HAP-1 (cell line): ENCODE data around the gene PABPN1L.
"Not testable (repeated sequence)": the region's sequence is repeated elsewhere in the genome, so short reads cannot be mapped to it uniquely, and the experiment has no call there.

Experiments
- DNase-seq, 2 experiments: peaks; one replicate each; pipeline ENCODE4 v3.0.0-alpha.2; 2016 to 2020; ENCODE audit warnings: low spot score in 2 of 2
- H3K27me3 ChIP-seq: fragments of 250-450 bp; sonication (Bioruptor Pico); 2 replicates; pipeline ENCODE4 v1.5.1; 2020; ENCODE audit warnings: low read depth, mild to moderate bottlenecking, moderate library complexity
- H3K36me3 ChIP-seq: fragments of 250-450 bp; sonication (Bioruptor Pico); replicated peaks from 2 replicates; pipeline ENCODE4 v1.5.1; 2020; ENCODE audit warnings: mild to moderate bottlenecking
- H3K4me1 ChIP-seq: fragments of 250-450 bp; sonication (Bioruptor Pico); 2 replicates; pipeline ENCODE4 v1.5.1; 2020; ENCODE audit warnings: mild to moderate bottlenecking
- H3K4me3 ChIP-seq: fragments of 250-450 bp; sonication (Bioruptor Pico); 2 replicates; pipeline ENCODE4 v1.5.1; 2020; ENCODE audit warnings: mild to moderate bottlenecking, moderate library complexity
- H3K9me3 ChIP-seq: fragments of 250-450 bp; sonication (Bioruptor Pico); 2 replicates; pipeline ENCODE4 v1.5.1; 2020; ENCODE audit warnings: mild to moderate bottlenecking, moderate library complexity
- in situ Hi-C: fragments of 300-500 bp; cut with MboI; formaldehyde crosslinking; loops from 3 replicates; pipeline ENCODE4 v1.14.3; 2020; ENCODE audit warnings: low sequenced_read_pairs, inconsistent platforms, mixed read lengths

Gene PABPN1L

DNA sequence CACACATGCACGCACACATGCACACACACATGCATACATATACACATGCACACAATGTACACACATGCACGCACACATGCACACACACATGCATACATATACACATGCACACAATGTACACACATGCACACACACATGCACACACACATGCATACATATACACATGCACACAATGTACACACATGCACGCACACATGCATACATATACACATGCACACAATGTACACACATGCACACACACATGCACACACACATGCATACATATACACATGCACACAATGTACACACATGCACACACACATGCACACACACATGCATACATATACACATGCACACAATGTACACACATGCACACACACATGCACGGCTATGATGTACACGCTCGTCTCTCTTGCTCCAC lies 27.8 kb upstream of the PABPN1L start:
- in situ Hi-C loops, result not testable (repeated sequence)

DNA sequence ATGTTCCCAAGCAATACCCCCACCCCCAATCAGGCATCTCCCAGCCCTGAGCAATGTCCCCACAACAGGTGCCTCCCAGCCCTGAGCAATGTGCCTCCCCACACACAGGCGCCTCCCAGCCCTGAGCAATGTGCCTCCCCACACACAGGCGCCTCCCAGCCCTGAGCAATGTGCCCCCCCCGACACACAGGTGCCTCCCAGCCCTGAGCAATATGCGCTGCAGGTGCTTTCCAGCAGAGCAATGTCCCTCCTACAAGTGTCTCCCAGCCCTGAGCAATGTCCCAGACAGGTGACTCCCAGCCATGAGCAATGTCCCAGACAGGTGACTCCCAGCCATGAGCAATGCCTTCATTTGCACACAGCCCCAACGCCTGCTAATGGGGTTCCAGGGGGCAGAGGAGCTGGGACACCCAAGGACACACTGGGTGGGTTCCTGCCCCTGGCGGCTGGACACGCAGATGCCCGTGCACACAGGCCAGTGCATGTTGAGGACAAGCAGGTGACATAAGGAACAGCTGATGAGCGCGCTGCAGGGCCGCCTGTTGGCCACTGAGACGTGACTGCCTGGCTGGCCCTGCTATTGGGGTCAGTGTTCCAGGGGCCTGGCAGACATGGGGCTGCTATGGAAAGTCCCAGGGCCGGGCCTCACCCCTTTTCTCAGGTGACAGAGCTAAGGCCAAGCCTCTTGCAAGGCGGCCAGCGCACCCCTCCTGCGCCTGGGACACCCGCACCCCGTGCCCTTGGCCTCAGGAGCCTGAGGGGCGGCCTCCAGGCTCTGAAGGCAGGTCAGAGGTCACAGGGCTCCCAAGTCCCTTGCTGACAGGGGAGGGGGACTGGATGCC lies 26.9 kb upstream of the PABPN1L start:
- DNase-seq, result no peak
- Histone ChIP-seq H3K4me1 (no peaks in the 10 kb centered on the region), H3K36me3 (no peaks in the 10 kb centered on the region), H3K27me3 (no peaks in the 10 kb centered on the region), H3K4me3 (no peak overlapping the region), H3K9me3 (no peaks in the 10 kb centered on the region)
- in situ Hi-C loops, result no loop called here

More for the DNA sequence above, 27.8 kb upstream of the PABPN1L start:
- H3K4me3 ChIP-seq, H3K4me1 ChIP-seq, H3K9me3 ChIP-seq, DNase-seq, H3K27me3 ChIP-seq, H3K36me3 ChIP-seq: not testable (repeated sequence)

DNA sequence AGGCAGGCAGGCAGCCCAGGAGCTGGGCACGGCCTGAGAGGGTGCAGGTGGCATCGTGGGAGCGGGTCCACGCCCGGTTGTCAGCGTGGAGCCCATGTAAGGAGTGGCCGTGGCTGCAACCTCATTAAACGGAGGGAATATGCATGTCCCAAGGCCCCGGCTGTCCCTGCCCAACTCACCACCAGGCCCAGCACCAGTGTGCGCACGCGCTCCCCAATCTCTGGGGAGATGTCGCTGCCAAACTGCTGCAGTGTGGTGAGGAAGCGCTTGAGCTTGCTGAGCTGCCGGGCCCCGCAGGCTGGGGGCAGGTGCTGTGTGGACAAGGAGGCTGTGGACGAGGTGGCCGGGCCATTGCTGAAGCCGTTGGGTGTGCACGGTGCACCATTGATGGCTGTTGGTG lies 25.6 kb upstream of the PABPN1L start:
- DNase-seq, result no peak
- no peak overlapping the region for H3K4me3 ChIP-seq

DNA sequence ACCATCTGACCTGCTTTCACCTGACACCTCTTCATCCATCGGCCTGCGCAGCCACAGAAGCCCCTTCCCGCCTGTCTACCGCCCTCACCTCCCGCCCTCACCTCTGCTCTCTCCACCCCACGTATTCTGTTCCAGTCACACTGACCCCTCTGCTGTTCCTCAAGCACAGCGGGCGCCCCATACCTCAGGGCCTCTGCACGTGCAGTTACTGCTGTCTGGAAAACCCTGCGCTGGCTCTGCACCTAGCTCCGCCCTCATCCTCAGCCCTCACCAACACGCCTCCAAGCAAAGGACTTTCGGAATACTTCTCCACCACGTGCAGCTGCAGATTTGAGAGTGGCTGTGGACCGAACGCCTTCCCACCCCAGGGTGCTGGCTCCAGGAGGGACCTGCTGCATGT lies 24.6 kb upstream of the PABPN1L start:
- H3K36me3 ChIP-seq, result no peaks in the 10 kb centered on the region
- no peaks in the 10 kb centered on the region for H3K9me3 ChIP-seq
- H3K4me3 ChIP-seq, result no peak overlapping the region
- H3K27me3 ChIP-seq, result no peaks in the 10 kb centered on the region
- H3K4me1 ChIP-seq, result no peaks in the 10 kb centered on the region
- DNase-seq, result no peak
- in situ Hi-C loops, result no loop called here

More for the DNA sequence above, 25.6 kb upstream of the PABPN1L start:
- in situ Hi-C loops, result no loop called here
- H3K4me1 ChIP-seq, result no peaks in the 10 kb centered on the region
- no peaks in the 10 kb centered on the region for H3K9me3 ChIP-seq
- H3K36me3 ChIP-seq, result no peaks in the 10 kb centered on the region
- H3K27me3 ChIP-seq, result no peaks in the 10 kb centered on the region

DNA sequence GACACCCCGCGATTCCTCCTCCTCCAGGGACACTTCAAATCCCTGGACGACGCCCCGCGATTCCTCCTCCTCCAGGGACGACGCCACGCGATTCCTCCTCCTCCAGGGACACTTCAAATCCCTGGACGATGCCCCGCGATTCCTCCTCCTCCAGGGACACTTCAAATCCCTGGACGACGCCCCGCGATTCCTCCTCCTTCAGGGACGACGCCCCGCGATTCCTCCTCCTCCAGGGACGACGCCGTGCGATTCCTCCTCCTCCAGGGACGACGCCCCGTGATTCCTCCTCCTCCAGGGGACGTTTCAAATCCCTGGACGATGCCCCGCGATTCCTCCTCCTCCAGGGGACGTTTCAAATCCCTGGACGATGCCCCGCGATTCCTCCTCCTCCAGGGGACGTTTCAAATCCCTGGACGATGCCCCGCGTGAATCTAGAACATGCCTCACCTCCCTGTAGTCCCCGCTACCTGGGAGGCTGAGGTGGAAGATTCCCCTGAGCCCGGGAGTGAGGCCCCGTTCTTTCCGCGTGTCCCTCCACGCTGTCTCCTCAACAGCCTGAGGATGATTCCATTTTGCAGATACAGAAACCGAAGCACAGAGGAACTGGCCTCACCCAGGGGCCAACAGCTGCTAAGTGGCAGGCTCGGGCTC lies 23.4 kb upstream of the PABPN1L start:
- H3K36me3 ChIP-seq, H3K4me1 ChIP-seq, in situ Hi-C loops, H3K4me3 ChIP-seq, DNase-seq, H3K9me3 ChIP-seq, H3K27me3 ChIP-seq: not testable (repeated sequence)

DNA sequence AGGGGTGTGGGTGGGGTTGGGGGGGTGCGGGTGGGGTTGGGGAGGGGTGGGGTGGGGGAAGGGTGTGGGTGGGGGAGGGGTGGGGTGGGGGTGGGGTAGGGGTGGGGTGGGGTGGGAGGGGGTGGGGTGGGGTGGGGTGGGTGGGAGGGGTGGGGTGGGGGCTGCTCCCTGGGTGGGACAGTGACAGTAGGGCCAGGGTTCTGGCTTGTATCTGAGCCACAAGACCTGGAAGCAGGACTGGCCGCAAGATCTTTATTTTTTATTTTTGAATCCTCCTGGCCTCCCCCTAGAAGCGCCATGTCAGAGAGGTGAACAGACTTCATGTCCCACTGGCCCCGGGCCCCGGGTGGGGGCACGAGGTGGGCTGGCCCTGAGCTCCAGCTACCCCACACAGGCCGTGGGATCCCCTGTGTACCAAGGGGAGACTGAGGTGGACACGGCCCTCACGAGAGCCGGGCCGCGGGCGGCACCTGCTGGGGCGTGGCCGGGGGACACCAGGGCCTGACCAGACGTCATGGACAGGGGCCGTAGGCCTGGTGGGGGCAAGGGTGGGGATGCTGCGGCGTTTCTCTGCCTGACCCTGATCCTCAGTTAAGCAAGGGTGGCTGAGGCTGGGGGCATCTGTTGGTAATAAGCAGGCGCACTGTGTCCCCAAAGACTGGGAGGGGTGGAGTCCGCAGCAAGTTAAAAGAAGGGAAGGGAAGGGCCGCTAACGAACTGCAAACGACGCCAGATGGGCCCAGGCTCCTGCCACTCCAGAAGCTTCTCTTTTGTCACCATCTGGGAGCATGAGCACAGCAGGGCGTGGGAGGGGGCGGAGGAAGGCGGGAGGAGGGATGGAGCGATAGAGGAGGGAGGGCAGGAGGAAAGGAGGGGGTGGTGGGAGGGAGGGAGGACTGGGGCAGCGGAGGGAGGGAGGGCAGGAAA lies 22.3 kb upstream of the PABPN1L start:
- in situ Hi-C loops, result no loop called here
- no peak for DNase-seq
- H3K27me3 ChIP-seq, result no peaks in the 10 kb centered on the region
- no peaks in the 10 kb centered on the region for H3K4me1 ChIP-seq
- H3K36me3 ChIP-seq, result no peaks in the 10 kb centered on the region
- no peaks in the 10 kb centered on the region for H3K9me3 ChIP-seq
- no peak overlapping the region for H3K4me3 ChIP-seq

DNA sequence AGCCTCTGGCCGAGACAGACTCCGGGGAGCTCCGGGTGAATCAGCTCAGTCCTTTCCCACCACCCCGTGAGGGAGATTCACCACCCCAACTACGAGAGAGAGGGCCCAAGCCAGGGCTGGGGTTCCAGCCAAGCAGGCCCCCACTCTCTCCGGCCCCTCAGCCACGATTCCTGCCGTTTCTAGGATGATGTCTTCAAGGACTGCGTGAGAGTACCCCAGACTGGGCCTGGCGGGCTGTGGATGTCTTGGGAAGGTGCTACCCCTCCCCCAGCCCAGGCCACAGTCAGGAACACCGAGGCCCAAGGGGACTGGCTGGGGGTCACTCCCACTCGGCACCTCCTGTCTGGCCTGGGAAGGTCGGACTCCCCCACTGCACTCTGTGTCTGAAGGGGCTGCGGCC lies 21.6 kb upstream of the PABPN1L start:
- Histone ChIP-seq H3K4me1 (no peaks in the 10 kb centered on the region), H3K4me3 (no peak overlapping the region), H3K36me3 (no peaks in the 10 kb centered on the region), H3K9me3 (no peaks in the 10 kb centered on the region), H3K27me3 (no peaks in the 10 kb centered on the region)
- no peak for DNase-seq
- in situ Hi-C loops, result no loop called here

DNA sequence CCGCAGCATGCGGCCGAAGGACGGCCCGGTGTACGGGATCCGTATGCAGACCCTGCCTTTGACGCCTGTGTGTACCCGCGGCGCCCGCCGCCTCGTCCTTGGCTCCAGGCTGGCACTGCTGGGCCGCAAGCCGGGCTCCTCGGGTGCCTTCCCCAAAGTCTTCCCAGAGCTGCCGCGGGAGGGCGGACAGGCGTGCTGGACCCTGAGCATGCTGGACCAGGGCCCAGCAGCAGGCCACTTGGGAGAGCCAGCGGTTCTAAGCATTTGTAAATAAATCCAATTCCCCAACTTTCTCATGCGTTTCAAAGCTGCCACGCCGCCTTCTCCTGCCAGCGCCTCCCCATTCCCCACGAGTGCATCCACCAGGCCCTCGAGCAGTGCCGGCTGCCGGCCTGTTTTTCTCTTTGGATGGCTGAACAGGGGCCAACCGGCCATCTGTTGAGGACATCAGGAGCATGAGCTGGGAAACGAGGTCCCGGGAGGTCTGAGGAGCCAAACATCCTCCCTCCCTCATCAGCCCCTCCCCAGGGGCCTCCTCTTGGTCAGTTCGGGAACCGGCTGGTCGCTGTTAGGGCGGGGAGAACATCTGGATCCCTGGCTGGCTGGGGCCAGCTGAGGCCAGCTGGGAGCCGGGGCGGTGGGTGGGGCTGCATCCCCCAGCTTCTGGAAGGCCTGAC lies 20.5 kb upstream of the PABPN1L start:
- in situ Hi-C loops, result no loop called here
- no peak for DNase-seq
- Histone ChIP-seq H3K27me3 (no peaks in the 10 kb centered on the region), H3K4me1 (no peaks in the 10 kb centered on the region), H3K4me3 (no peak overlapping the region), H3K36me3 (no peaks in the 10 kb centered on the region), H3K9me3 (no peaks in the 10 kb centered on the region)

DNA sequence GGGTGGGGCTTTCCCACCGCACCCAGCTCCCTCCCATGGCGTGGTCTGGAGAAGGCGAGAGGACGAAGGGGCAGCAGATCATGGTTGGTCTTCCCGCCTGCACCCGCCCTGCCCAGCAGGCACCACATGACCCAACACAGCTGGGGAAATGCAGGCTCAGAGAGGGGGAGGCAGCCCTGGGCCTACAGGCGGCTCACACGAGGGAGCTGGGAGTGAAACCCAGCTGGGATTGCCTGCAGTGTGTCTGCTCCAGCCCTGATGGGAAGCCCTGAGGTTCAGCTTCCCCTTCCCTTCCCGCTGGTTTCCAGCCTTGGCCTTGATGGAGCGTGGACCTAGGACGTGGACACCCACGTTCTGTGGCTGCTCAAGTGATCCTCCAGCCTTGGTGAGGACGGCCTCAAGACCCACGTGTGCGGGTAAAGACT lies 20.0 kb upstream of the PABPN1L start:
- DNase-seq, result no peak
- Histone ChIP-seq H3K4me1 (no peaks in the 10 kb centered on the region), H3K27me3 (no peaks in the 10 kb centered on the region), H3K36me3 (no peaks in the 10 kb centered on the region), H3K4me3 (no peak overlapping the region), H3K9me3 (no peaks in the 10 kb centered on the region)
- in situ Hi-C loops, result no loop called here

DNA sequence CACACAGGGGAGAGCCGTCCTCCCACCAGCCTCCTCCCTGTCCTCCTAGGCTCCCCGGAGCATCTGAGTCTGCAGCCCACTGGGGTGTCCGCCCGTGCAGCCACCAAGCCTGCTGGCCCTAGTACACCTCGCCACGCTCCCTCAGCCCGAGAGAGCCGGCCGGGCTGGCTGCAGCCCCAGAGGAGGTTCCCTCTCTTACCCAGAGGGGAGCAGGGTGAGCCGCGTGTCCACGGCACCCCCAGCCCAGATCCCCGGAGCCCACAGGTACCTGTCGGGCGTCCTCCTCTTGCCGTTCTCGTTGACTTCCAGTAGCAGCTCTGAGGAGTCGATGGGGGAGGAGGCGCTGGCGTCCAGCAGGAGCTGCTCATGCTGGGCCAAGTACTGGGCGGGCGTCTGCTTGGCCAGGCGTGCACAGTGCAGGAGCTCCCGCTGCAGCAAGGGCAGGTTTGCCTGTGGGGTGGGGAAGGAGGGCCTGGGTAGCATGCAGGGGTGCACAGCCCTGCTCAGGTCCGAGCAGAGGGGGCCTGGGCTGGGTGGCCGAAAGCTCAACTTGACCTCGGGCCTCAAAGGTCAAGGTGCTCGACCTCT lies 19.3 kb upstream of the PABPN1L start:
- H3K9me3 ChIP-seq, result no peaks in the 10 kb centered on the region
- DNase-seq, result no peak
- in situ Hi-C loops, result no loop called here
- no peaks in the 10 kb centered on the region for H3K4me1 ChIP-seq
- H3K4me3 ChIP-seq, result no peak overlapping the region
- no peaks in the 10 kb centered on the region for H3K36me3 ChIP-seq
- H3K27me3 ChIP-seq, result no peaks in the 10 kb centered on the region

DNA sequence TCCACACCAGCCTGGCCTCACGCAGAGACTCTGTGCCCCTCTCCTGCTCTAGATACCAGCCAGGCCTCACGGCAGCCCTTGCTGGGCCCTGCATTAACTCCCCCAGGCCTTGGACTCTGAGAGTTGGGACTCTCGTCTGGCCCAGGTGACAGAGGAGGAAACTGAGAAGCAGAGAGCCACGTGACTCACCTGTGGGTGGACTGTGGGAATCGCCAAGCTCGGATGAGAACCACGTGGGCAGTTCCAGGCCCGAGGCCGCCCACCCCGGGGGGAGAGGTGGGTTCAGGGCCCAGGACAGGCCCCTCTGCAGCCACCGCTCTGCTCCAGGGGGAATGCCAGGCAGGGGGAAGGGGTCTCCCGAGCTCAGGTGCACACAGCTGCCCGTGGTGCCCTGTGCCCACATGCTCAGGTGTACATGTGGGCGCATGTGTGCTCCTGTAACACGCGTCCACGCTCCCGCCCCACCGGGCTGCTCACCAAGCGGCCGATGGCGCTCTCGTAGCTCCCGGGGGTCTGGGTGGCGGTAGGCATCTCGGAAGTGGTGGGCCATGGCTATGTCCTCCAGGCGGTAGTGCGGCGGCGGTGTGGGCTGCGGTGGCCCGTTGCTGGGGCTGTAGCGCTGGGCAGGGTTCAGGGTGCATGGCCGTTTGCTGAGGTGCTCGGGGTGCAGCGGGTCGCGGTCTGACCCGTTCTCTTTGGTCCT lies 18.3 kb upstream of the PABPN1L start:
- DNase-seq, result no peak
- H3K4me1 ChIP-seq, result no peaks in the 10 kb centered on the region
- H3K4me3 ChIP-seq, result no peak overlapping the region
- in situ Hi-C loops, result no loop called here
- no peaks in the 10 kb centered on the region for H3K27me3 ChIP-seq
- no peaks in the 10 kb centered on the region for H3K36me3 ChIP-seq
- H3K9me3 ChIP-seq, result no peaks in the 10 kb centered on the region

DNA sequence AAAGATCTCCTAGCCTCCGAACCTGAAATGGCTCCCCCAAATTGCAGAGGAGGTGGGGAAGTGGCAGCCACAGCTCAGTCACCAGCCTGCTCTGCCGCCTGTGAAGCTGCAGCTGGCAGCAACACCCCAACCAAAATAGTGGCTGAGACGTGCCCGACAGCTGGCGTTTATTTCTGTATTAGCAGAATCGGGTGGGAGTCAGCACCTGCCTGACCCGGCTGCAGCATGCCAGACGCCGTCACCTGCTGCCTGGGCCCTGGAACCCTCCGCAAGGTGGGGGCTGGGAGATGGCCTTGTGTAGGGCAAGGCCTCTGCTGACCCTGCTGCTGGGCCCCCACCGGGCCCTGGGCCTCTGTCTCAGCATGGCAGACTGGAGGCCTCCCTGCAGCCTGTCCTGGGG lies 17.5 kb upstream of the PABPN1L start:
- H3K36me3 ChIP-seq, result no peaks in the 10 kb centered on the region
- H3K4me3 ChIP-seq, result no peak overlapping the region
- in situ Hi-C loops, result no loop called here
- H3K4me1 ChIP-seq, result no peaks in the 10 kb centered on the region
- DNase-seq, result no peak
- no peaks in the 10 kb centered on the region for H3K27me3 ChIP-seq
- no peaks in the 10 kb centered on the region for H3K9me3 ChIP-seq
